ENCODE data around the gene TRIL.
A peak's percentile ranks its signal among the peaks of the same experiment; 100 is the strongest.

Gene TRIL

DNA sequence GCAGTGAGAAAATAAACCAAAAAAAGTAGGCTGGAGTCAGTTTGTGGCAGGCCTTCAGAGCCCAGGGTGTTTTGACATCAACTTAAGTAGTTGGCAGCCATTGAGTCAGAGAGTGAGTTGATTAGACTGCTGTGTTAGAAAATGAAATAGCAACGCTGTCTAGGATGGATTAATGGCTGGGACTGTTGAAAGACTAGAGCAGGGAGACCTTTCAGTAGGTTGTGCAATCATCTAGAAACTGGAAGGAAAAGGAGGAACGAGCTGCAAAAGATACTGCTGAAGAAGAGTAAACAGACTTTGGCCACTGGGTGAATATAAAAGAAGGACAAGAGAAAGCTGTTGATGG, 28.6 kb upstream of the TRIL start:
- H3K4me3 ChIP-seq (ENCODE audit: low read depth, low read length), result no peak overlapping the region
- TF ChIP-seq, protein P1, sequence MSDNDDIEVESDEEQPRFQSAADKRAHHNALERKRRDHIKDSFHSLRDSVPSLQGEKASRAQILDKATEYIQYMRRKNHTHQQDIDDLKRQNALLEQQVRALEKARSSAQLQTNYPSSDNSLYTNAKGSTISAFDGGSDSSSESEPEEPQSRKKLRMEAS (IDR thresholded peaks at IDR 0.05; ENCODE audit: low read depth, low read length), result no peak
- no peak for TF ChIP-seq CTCF (IDR thresholded peaks at IDR 0.05; ENCODE audit: low read depth, low read length)
- no peak for TF ChIP-seq POLR2A (IDR thresholded peaks at IDR 0.05; ENCODE audit: extremely low read depth, insufficient read length)
- TF ChIP-seq MYC (IDR thresholded peaks at IDR 0.05; ENCODE audit: low read depth, low read length), result no peak
- DNase-seq (ENCODE audit: low read depth), result peak; percentile 73

DNA sequence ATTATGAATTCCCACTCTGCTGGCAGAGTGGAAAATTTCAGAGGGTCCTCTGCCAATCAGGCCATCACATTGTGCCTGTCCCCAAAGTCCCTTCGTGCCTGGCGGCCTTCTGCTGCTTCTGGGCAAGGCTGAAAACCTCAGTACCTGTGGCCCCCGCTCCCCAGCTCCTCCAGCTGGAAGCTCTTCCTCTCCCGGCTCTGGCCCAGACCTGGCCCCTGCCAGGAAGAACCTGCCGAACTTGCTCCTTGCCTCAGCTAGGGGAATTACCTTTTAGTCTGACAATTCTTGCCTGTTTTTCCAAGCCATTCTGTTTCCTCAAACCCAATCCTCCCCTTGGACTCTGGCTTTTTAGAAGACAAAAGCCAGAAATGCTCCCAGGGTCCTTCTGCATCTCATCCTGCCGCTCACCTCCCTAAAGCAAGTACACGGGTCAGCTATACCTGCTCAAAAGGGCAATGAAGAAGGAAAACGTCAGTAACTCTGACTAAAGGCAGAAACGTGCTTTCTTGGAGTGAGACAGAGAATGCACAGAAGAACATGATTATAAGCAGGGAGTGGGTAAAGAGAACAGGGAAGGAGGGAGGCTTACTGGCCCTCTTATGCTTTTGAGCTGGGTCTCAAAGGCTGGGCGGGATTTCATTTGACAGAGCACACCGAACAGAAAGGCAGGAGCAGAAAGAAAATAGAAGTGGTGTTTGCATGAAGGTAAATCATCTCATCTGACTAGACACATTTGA, 28.1 kb upstream of the TRIL start:
- DNase-seq (ENCODE audit: low read depth), result no peak
- H3K4me3 ChIP-seq (ENCODE audit: low read depth, low read length), result no peak overlapping the region
- TF ChIP-seq, protein P1 (IDR thresholded peaks at IDR 0.05; ENCODE audit: low read depth, low read length), result no peak
- TF ChIP-seq CTCF (IDR thresholded peaks at IDR 0.05; ENCODE audit: low read depth, low read length), result no peak
- TF ChIP-seq POLR2A (IDR thresholded peaks at IDR 0.05; ENCODE audit: extremely low read depth, insufficient read length), result no peak
- TF ChIP-seq MYC (IDR thresholded peaks at IDR 0.05; ENCODE audit: low read depth, low read length), result no peak

GRCh38 chr7:28984631-28985030, 26.5 kb upstream of the TRIL start:
- TF ChIP-seq CTCF (IDR thresholded peaks at IDR 0.05; ENCODE audit: low read depth, low read length) (no peak), POLR2A (IDR thresholded peaks at IDR 0.05; ENCODE audit: extremely low read depth, insufficient read length) (no peak), MYC (IDR thresholded peaks at IDR 0.05; ENCODE audit: low read depth, low read length) (no peak)
- TF ChIP-seq, protein P1 (IDR thresholded peaks at IDR 0.05; ENCODE audit: low read depth, low read length), result no peak
- peak; percentile 72 for DNase-seq (ENCODE audit: low read depth)
- no peak overlapping the region for H3K4me3 ChIP-seq (ENCODE audit: low read depth, low read length)

GRCh38 chr7:28984217-28984616, 26.1 kb upstream of the TRIL start:
- DNase-seq (ENCODE audit: low read depth), result no peak
- H3K4me3 ChIP-seq (ENCODE audit: low read depth, low read length), result no peak overlapping the region
- no peak for TF ChIP-seq POLR2A (IDR thresholded peaks at IDR 0.05; ENCODE audit: extremely low read depth, insufficient read length)
- TF ChIP-seq CTCF (IDR thresholded peaks at IDR 0.05; ENCODE audit: low read depth, low read length), result no peak
- TF ChIP-seq MYC (IDR thresholded peaks at IDR 0.05; ENCODE audit: low read depth, low read length), result no peak
- TF ChIP-seq, protein P1 (IDR thresholded peaks at IDR 0.05; ENCODE audit: low read depth, low read length), result no peak

- no peak overlapping the region for H3K4me3 ChIP-seq (ENCODE audit: low read depth, low read length)
- no peak for TF ChIP-seq CTCF (IDR thresholded peaks at IDR 0.05; ENCODE audit: low read depth, low read length)
- TF ChIP-seq POLR2A (IDR thresholded peaks at IDR 0.05; ENCODE audit: extremely low read depth, insufficient read length), result no peak
- TF ChIP-seq MYC (IDR thresholded peaks at IDR 0.05; ENCODE audit: low read depth, low read length), result no peak
- TF ChIP-seq, protein P1 (IDR thresholded peaks at IDR 0.05; ENCODE audit: low read depth, low read length), result no peak
- DNase-seq (ENCODE audit: low read depth), result no peak
Measured at GRCh38 chr7:28983396-28984190, 25.5 kb upstream of the TRIL start.

Measured in NB4 (cell line).